ENCODE results near the gene HSPA1L.
"Not testable (repeated sequence)": the region's sequence is repeated elsewhere in the genome, so short reads cannot be mapped to it uniquely, and the experiment has no call there.

The HSPA1L gene

DNA sequence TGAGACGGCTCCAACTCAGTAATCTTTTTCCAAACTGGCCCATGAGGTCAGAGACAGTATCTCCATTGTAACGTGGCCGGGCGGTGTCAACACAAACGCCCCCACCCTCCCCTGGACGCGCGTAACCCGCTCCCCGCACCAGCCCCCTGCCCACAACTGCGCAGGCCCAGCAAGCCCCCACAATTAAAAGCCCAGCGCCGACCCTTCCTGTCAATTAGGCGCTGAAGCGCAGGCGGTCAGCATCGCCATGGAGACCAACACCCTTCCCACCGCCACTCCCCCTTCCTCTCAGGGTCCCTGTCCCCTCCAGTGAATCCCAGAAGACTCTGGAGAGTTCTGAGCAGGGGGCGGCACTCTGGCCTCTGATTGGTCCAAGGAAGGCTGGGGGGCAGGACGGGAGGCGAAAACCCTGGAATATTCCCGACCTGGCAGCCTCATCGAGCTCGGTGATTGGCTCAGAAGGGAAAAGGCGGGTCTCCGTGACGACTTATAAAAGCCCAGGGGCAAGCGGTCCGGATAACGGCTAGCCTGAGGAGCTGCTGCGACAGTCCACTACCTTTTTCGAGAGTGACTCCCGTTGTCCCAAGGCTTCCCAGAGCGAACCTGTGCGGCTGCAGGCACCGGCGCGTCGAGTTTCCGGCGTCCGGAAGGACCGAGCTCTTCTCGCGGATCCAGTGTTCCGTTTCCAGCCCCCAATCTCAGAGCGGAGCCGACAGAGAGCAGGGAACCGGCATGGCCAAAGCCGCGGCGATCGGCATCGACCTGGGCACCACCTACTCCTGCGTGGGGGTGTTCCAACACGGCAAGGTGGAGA is at the start of gene HSPA1L, which contains the start of gene HSPA1A:
TSS of gene HSPA1L (minus strand) at position 259 of the 814 bp plus-strand sequence. CDS start 3,311 bp downstream, outside the sequence.
TSS of gene HSPA1A (plus strand) at position 519 of the 814 bp plus-strand sequence. CDS start at position 733, 214 bp downstream.
- DNase-seq: peak; percentile 86

- no peak for DNase-seq
Observed at GRCh38 chr6:31864818-31865204, 49.7 kb upstream of the HSPA1L start.

DNA sequence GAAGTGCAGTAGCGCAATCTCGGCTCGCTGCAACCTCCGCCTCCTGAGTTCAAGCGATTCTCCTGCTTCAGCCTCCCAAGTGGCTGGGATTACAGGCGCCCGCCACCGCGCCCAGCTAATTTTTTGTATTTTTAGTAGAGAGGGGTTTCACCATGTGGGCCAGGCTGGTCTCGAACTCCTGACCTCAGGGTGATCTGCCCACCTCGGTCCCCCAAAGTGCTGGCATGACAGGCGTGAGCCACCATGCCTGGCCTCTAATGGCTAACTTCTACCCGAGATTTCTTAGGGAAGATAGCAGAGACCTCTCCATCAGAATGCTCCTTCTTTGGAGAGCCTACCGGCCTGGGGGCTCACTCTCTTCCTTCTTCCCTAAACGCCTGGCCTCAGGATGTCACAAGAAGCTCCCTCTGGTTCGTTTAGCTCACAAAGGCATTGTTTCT is 49.1 kb upstream of the HSPA1L start:
- DNase-seq: not testable (repeated sequence)

- DNase-seq: peak; percentile 100
Observed at GRCh38 chr6:31862344-31863235, 47.5 kb upstream of the HSPA1L start, which contains the start of gene NEU1. NEU1 (minus strand) TSS chr6:31862821; CDS start chr6:31862776, 45 bp downstream.

DNA sequence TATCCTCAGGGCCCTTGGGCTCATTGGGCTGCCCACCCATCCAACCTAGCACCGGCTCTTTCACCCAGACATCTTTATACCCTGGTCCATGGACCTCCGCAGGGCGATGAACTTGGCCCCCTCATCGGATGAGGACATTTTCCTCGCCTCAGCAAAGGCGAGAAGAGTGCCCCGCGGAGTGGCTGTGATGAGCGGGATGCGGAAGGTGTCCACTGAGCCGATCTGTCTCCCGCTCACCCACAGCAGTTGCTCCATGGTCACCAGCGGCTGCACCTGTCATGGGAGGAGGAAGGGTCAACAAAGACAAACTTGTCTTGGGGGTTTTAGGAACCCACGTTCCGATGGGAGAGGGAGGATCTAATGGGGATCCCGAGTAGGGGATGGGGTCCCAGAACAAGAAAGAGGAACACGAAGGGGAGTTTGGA is 46.8 kb upstream of the HSPA1L start:
- no peak for DNase-seq

GRCh38 chr6:31861150-31861549 is 46.1 kb upstream of the HSPA1L start:
- no peak for DNase-seq

DNA sequence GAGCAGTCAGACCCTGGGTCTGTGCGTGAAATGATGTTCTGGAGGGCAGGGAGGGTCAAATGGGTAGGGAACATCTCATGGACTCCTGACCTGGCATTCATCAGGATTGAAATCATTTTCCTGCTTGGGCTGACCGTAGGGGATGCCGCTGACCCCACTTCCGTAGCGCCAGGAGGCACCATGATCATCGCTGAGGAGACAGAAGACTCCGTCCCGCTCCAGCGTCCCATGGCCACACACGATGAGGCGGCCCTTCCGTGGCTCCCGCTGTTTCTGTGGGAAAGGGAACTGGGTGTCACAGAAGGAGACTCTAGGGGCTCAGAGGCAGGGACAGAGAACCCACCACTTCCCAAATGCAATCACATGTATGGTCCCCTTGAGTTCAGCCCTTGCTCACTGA is 45.3 kb upstream of the HSPA1L start:
- DNase-seq: no peak

DNA sequence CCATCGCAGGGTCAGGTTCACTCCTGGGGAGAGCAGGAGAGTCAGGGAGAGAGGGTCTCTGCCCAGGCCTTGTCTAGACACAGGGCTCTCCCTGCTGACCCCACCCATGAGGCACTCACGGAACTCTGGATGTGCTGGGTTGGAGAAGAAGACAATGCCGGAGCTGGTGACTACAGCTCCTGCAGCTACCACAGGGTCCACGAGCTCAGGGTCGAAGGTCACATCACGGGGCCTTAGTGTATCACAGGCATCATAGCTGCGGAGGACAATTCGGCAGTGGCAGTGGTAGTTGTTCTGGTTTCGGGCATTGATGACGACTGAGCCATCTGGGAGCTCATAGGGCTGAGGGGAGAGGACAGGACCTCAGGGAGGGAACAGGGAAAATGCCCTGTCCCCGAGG is 44.8 kb upstream of the HSPA1L start:
- no peak for DNase-seq

GRCh38 chr6:31858707-31859106 is 43.6 kb upstream of the HSPA1L start:
- no peak for DNase-seq

GRCh38 chr6:31857774-31858173 is 42.7 kb upstream of the HSPA1L start:
- not testable (repeated sequence) for DNase-seq

GRCh38 chr6:31851980-31852718 is 37.1 kb upstream of the HSPA1L start:
- DNase-seq: not testable (repeated sequence)

- no peak for DNase-seq
Observed at GRCh38 chr6:31851485-31851832, 36.4 kb upstream of the HSPA1L start.

GRCh38 chr6:31850765-31851484 is 35.8 kb upstream of the HSPA1L start:
- no peak for DNase-seq

DNA sequence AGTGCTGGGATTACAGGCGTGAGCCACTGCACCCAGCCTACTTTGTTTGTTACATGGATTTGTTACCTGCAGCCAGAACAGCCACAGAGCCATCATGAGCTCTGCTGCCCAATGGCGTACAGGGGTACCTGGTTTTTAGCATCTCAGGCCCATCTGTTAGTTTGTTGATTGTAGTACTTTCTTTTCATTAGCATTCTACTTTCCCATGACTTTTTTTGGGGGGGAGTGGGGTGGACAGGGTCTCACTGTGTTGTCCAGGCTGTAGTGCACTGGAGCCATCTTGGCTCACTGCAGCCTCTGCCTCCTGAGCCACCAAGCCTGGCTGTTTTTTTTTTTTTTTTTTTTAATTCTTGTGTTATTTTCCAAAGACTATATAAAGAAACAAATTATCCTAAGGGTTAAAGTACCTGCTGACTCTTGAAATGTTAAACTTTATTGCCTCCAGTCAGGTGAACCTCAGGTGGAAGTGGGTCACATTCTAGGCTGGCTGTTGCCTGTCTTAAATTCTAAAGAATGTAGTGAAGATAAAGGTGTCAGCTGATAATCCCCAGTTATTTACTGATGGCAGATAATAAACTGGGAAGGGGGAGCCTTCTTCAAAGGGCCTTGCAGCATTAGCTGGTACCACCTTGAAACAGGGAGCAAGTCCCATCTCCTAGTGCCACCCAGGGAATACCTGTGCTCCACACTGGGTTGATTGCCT is 32.3 kb upstream of the HSPA1L start:
- DNase-seq: no peak

GRCh38 chr6:31844507-31844906 is 29.4 kb upstream of the HSPA1L start:
- no peak for DNase-seq

GRCh38 chr6:31842053-31842452 is 27.0 kb upstream of the HSPA1L start:
- no peak for DNase-seq

GRCh38 chr6:31839779-31840126 is 24.7 kb upstream of the HSPA1L start:
- not testable (repeated sequence) for DNase-seq

DNA sequence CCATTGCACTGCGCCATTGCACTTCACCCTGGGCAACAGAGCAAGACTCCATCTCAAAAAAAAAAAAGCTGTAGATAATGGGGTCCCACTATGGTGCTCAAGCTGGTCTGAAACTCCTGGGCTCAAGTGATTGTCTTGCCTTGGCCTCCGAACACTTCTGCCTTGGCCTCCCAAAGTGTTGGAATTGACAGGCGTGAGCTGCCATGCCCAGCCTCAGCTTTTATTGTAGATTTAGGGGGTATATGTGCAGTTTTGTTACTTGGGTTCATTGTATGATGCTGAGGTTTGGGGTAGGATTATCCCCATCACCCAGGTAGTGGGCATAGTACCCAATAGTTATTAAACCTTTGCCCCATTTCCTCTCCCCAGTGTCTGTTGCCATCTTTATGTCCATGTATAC is 23.9 kb upstream of the HSPA1L start:
- DNase-seq: no peak

DNA sequence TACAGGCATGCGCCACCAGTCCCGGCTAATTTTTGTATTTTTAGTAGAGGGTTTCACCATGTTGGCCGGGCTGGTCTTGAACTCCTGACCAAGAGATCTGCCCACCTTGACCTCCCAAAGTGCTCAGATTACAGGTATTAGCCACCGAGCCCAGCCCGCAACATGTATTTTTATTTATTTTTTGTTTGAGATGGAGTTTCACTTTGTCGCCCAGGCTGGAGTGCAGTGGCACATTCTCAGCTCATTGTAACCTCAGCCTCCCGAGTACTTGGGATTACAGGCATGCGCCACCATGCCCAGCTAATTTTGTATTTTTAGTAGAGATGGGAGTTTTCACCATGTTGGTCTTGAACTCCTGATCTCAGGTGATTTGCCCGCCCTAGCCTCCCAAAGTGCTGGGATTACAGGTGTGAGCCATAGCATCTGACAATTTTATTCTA is 23.1 kb upstream of the HSPA1L start:
- DNase-seq: not testable (repeated sequence)

GRCh38 chr6:31837369-31838113 is 22.5 kb upstream of the HSPA1L start:
- no peak for DNase-seq
